KMS-11 (cell line): Measurements from ENCODE around the gene TSC22D2.

Experiments used
- H2AFZ ChIP-seq: fragments of 200-600 bp; sonication (generic); 2 replicates; pipeline ENCODE4 v1.6.1; 2016; ENCODE audit warnings: antibody characterized with exemption, mixed run types, low read depth
- H3K27ac ChIP-seq: fragments of 200-600 bp; sonication (generic); 2 replicates; pipeline ENCODE4 v1.6.1; 2016; ENCODE audit warnings: mild to moderate bottlenecking, mixed run types
- H3K27me3 ChIP-seq: fragments of 200-600 bp; sonication (generic); 2 replicates; pipeline ENCODE4 v1.6.1; 2017; ENCODE audit warnings: mild to moderate bottlenecking, low read depth, mixed run types, moderate library complexity; ENCODE audit not compliant: insufficient read depth
- H3K36me3 ChIP-seq: fragments of 200-600 bp; sonication (generic); 2 replicates; pipeline ENCODE4 v1.6.1; 2017; ENCODE audit warnings: mild to moderate bottlenecking, mixed run types; ENCODE audit not compliant: insufficient read depth
- H3K4me1 ChIP-seq: fragments of 200-600 bp; sonication (generic); 2 replicates; pipeline ENCODE4 v1.6.1; 2016; ENCODE audit warnings: mild to moderate bottlenecking, low read depth, mixed run types; ENCODE audit not compliant: poor library complexity, severe bottlenecking
- H3K4me2 ChIP-seq: fragments of 200-600 bp; sonication (generic); 2 replicates; pipeline ENCODE4 v1.7.0; 2016; ENCODE audit warnings: mild to moderate bottlenecking, mixed run types
- H3K4me3 ChIP-seq: fragments of 200-600 bp; sonication (generic); IDR thresholded peaks from 2 replicates; pipeline ENCODE4 v1.6.1; 2017; ENCODE audit warnings: low read depth, low read length, mixed read lengths; ENCODE audit not compliant: insufficient read depth
- H3K79me2 ChIP-seq: fragments of 200-600 bp; sonication (generic); 2 replicates; pipeline ENCODE4 v1.6.1; 2016; ENCODE audit warnings: low read depth, mixed run types; ENCODE audit not compliant: insufficient read depth
- H3K9ac ChIP-seq: fragments of 200-600 bp; sonication (generic); 2 replicates; pipeline ENCODE4 v1.6.1; 2016; ENCODE audit warnings: mild to moderate bottlenecking, mixed run types
- H4K20me1 ChIP-seq: fragments of 200-600 bp; sonication (generic); 2 replicates; pipeline ENCODE4 v1.6.1; 2016; ENCODE audit warnings: mild to moderate bottlenecking, mixed run types; ENCODE audit not compliant: insufficient read depth
- CTCF ChIP-seq: fragments of 200-600 bp; sonication (generic); conservative IDR thresholded peaks from 2 replicates; pipeline ENCODE4 v1.6.1; 2017; ENCODE audit warnings: low read depth, mild to moderate bottlenecking, antibody characterized with exemption, low read length, moderate library complexity, mixed read lengths

TSC22D2 gene

GRCh38 chr3:150378301-150378748 is 29.8 kb upstream of the TSC22D2 start:
- H3K27ac ChIP-seq = no peak overlapping the region
- no peak overlapping the region for H3K9ac ChIP-seq
- H3K4me3 ChIP-seq = no peak overlapping the region
- H3K4me2 ChIP-seq = no peak overlapping the region
- no peak overlapping the region for H2AFZ ChIP-seq
- H4K20me1 ChIP-seq = no peaks in the 10 kb centered on the region
- no peak for TF ChIP-seq CTCF
- H3K27me3 ChIP-seq = no peaks in the 10 kb centered on the region
- H3K36me3 ChIP-seq = no peaks in the 10 kb centered on the region
- no peaks in the 10 kb centered on the region for H3K79me2 ChIP-seq
- H3K4me1 ChIP-seq = peaks cover 7% of the 10 kb centered on the region

GRCh38 chr3:150379469-150379868 is 28.6 kb upstream of the TSC22D2 start:
- H3K4me1 ChIP-seq = peaks cover 14% of the 10 kb centered on the region
- no peak overlapping the region for H3K27ac ChIP-seq
- no peak overlapping the region for H3K9ac ChIP-seq
- no peak overlapping the region for H3K4me2 ChIP-seq
- no peaks in the 10 kb centered on the region for H4K20me1 ChIP-seq
- no peaks in the 10 kb centered on the region for H3K36me3 ChIP-seq
- H3K4me3 ChIP-seq = no peak overlapping the region
- H2AFZ ChIP-seq = no peak overlapping the region
- TF ChIP-seq CTCF = no peak
- no peaks in the 10 kb centered on the region for H3K27me3 ChIP-seq
- no peaks in the 10 kb centered on the region for H3K79me2 ChIP-seq

- Histone ChIP-seq H3K27ac (no peak overlapping the region), H3K4me3 (no peak overlapping the region), H3K27me3 (no peaks in the 10 kb centered on the region), H3K79me2 (no peaks in the 10 kb centered on the region), H2AFZ (no peak overlapping the region), H3K36me3 (no peaks in the 10 kb centered on the region), H3K9ac (no peak overlapping the region), H4K20me1 (no peaks in the 10 kb centered on the region), H3K4me2 (no peak overlapping the region), H3K4me1 (peaks cover 50% of the 10 kb centered on the region)
- TF ChIP-seq CTCF = 0 out of 2 replicates have a peak, but pooled peaks have one; percentile 18
Measured at GRCh38 chr3:150384296-150385212, 23.5 kb upstream of the TSC22D2 start.

- no peak overlapping the region for H3K9ac ChIP-seq
- peak overlapping the region; percentile 56; the same call in 1 of the 2 replicates for H3K27ac ChIP-seq
- no peaks in the 10 kb centered on the region for H3K27me3 ChIP-seq
- peaks cover 50% of the 10 kb centered on the region for H3K4me1 ChIP-seq
- no peak for TF ChIP-seq CTCF
- H4K20me1 ChIP-seq = no peaks in the 10 kb centered on the region
- H3K4me3 ChIP-seq = no peak overlapping the region
- peak overlapping the region; percentile 29; the same call in 1 of the 2 replicates for H3K4me2 ChIP-seq
- no peaks in the 10 kb centered on the region for H3K79me2 ChIP-seq
- H3K36me3 ChIP-seq = no peaks in the 10 kb centered on the region
- H2AFZ ChIP-seq = peak overlapping the region; percentile 23; the same call in 1 of the 2 replicates
Measured at GRCh38 chr3:150385296-150386242, 22.5 kb upstream of the TSC22D2 start.
